ENCODE results near the gene FGD3.
"Not testable (repeated sequence)": the region's sequence is repeated elsewhere in the genome, so short reads cannot be mapped to it uniquely, and the experiment has no call there.

Gene FGD3

GRCh38 chr9:92977279-92977678 is 30.0 kb downstream of the FGD3 start:
- no peak for DNase-seq (ENCODE audit: low read depth in 2 of 2)

GRCh38 chr9:92978345-92978875 is 31.1 kb downstream of the FGD3 start:
- DNase-seq (ENCODE audit: low read depth in 2 of 2): no peak

GRCh38 chr9:92979283-92980056 is 32.1 kb downstream of the FGD3 start:
- no peak for DNase-seq (ENCODE audit: low read depth in 2 of 2)

GRCh38 chr9:92980085-92980745 is 32.9 kb downstream of the FGD3 start:
- DNase-seq (ENCODE audit: low read depth in 2 of 2): no peak

GRCh38 chr9:92982130-92982529 is 34.8 kb downstream of the FGD3 start:
- no peak for DNase-seq (ENCODE audit: low read depth in 2 of 2)

GRCh38 chr9:92983984-92984589 is 36.8 kb downstream of the FGD3 start:
- no peak for DNase-seq (ENCODE audit: low read depth in 2 of 2)

- DNase-seq (ENCODE audit: low read depth in 2 of 2): no peak
These were observed 37.7 kb downstream of the FGD3 start for GRCh38 chr9:92984976-92985375.

- peak in 1 of 2 donors; percentile 46 for DNase-seq (ENCODE audit: low read depth in 2 of 2)
These were observed 39.1 kb downstream of the FGD3 start for GRCh38 chr9:92986176-92987119.

GRCh38 chr9:92988215-92988768 is 41.0 kb downstream of the FGD3 start:
- no peak for DNase-seq (ENCODE audit: low read depth in 2 of 2)

GRCh38 chr9:92989561-92989960 is 42.2 kb downstream of the FGD3 start:
- DNase-seq (ENCODE audit: low read depth in 2 of 2): no peak

GRCh38 chr9:92990461-92990860 is 43.1 kb downstream of the FGD3 start:
- no peak for DNase-seq (ENCODE audit: low read depth in 2 of 2)

GRCh38 chr9:92992549-92992948 is 45.2 kb downstream of the FGD3 start:
- no peak for DNase-seq (ENCODE audit: low read depth in 2 of 2)

GRCh38 chr9:92998871-92999270 is 51.5 kb downstream of the FGD3 start:
- not testable (repeated sequence) for DNase-seq (ENCODE audit: low read depth in 2 of 2)

GRCh38 chr9:93001031-93001430 is 53.7 kb downstream of the FGD3 start:
- no peak for DNase-seq (ENCODE audit: low read depth in 2 of 2)

- no peak for DNase-seq (ENCODE audit: low read depth in 2 of 2)
These were observed 55.4 kb downstream of the FGD3 start for GRCh38 chr9:93002700-93003099.

GRCh38 chr9:93003552-93004407 is 56.5 kb downstream of the FGD3 start:
- DNase-seq (ENCODE audit: low read depth in 2 of 2): peak; percentile 31 to 39

GRCh38 chr9:93004561-93004960 is 57.2 kb downstream of the FGD3 start:
- DNase-seq (ENCODE audit: low read depth in 2 of 2): no peak

- DNase-seq (ENCODE audit: low read depth in 2 of 2): no peak
These were observed 58.6 kb downstream of the FGD3 start for GRCh38 chr9:93005876-93006275.

GRCh38 chr9:93007529-93008058 is 60.3 kb downstream of the FGD3 start:
- no peak for DNase-seq (ENCODE audit: low read depth in 2 of 2)

GRCh38 chr9:93008457-93008856 is 61.1 kb downstream of the FGD3 start:
- DNase-seq (ENCODE audit: low read depth in 2 of 2): no peak

All from stimulated activated CD8-positive, alpha-beta memory T cell treated with anti-CD3 and anti-CD28 coated beads, Interleukin-7, amount 100 ng/mL, for 4 hours (primary cell).